ENCODE results near the gene SCN10A. TPM values are rescaled to one million over a fixed set of nuclear protein-coding genes. Genes with fewer than 3 reads are reported as not detected.

The SCN10A gene
- polyA plus RNA-seq, 4 donors: not detected

- no peak for DNase-seq (ENCODE audit: low read depth in 4 of 4, low spot score in 2 of 4)
These were observed 23.0 kb downstream of the SCN10A start for GRCh38 chr3:38792983-38793382.

DNA sequence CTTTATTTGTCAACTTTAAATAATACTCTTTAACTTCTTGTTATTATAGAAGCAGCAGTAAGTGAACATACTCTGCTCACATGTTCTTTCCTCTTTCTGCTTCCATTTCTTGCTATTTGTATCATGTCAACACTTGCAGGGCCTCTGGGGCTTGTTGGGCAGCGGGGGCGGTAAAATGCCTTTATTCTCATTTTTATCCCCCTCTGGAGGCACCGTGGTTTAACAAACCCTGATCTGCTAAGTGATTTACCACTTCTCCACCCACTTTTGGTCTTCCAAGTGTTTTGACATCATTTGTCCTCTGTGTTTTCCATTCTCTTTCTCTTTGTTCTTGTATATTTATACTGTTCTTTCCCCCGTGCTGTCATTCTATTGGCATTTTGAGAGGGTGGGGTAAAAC is 33.9 kb downstream of the SCN10A start:
- DNase-seq (ENCODE audit: low read depth in 4 of 4, low spot score in 2 of 4): no peak

DNA sequence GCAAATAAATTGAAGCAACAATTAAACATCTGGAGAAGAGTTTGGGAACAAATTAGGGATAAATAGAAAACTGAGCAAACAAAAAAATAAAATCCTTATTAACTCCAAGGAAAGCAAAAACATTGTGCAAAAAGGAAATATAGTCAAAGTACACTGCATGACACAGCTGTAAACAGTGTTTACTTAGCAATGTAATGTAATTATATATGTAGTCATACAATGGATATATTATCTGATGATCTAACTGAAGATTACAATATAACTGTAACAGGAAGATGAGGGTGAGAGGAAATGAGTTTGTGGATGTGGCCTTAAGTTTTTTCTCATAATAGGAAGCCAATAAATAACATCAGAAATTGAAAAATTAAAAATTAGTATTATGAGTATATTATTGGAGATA is 42.5 kb downstream of the SCN10A start:
- DNase-seq (ENCODE audit: low read depth in 4 of 4, low spot score in 2 of 4): no peak

DNA sequence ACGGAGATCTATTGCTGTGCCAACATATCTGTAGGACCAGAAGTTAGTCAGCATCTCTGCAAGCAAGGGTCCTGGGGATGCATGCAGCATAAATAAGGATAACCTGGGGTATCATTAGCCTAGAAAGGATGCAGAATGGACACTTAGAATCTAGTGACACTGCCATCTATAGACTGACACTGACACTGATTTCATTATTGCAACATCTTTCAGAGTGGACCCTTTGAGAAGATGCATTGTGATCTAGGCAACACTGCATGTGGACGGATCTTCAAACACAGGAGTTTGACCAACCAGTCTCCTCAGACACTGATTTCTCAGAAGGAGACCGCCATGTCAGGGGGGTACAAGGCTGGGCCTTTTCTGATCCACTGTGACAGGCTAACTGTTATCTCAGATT is 52.4 kb downstream of the SCN10A start:
- DNase-seq (ENCODE audit: low read depth in 4 of 4, low spot score in 2 of 4): no peak

- no peak for DNase-seq (ENCODE audit: low read depth in 4 of 4, low spot score in 2 of 4)
These were observed 57.5 kb downstream of the SCN10A start for GRCh38 chr3:38758557-38758956.

- DNase-seq (ENCODE audit: low read depth in 4 of 4, low spot score in 2 of 4): no peak
These were observed 58.3 kb downstream of the SCN10A start for GRCh38 chr3:38757721-38758120.

- no peak for DNase-seq (ENCODE audit: low read depth in 4 of 4, low spot score in 2 of 4)
These were observed 59.1 kb downstream of the SCN10A start for GRCh38 chr3:38756892-38757291.

DNA sequence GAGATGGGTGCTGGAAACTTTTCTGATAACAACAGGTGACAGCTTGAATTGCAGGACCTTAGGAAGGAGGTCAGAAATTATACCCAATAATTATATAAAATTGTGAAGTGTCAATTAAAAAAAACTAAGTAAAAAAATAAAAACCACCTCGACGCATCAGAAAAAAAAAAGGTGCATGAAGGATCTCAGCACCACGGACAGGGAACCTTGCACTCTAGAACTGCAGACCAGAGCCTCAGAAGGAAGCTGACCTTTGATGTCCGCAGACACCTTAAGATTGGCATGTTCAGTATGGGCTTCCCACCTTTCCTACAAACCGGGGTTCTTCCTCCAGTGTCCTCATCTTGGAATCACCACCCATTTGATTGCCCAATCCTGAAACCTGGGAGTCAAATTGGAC is 60.9 kb downstream of the SCN10A start:
- DNase-seq (ENCODE audit: low read depth in 4 of 4, low spot score in 2 of 4): no peak

DNA sequence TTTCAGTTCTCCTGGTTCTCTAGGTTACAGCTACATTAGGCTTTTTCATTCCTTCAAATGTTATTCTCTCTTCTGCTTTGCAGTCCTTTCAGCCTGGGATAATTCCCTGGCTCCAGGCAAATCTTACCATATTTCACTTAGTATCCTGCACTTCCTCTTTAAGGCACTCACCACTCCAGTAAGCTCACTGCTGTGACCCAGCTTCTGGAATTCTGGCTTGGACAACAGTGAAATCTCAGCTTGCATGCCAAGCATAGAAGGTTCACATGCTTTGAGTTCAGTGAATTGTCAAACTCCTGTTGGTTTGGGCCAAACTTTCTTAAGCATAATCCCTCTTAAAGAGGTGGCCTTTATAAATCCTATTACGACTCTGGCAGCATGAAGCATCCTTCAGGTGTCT is 69.4 kb downstream of the SCN10A start:
- no peak for DNase-seq (ENCODE audit: low read depth in 4 of 4, low spot score in 2 of 4)

DNA sequence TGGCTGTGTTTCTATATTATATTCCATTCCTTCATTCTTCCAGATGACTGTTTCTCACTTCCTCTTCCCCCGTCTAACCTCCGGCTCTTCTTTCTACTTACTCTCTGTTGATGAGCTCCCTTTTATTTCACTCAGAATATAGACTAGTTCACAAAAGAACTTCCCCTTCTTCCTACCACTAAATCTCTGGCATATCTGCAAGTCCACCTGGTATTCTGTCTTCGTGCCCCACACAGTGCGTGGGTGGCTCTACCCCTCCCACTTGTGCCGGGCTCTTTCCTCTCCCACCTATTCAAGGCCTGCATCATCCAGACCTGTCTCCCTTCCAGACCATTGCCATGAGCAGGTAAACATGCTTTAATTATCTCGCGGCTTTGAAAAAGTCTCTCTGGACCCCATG is 73.0 kb downstream of the SCN10A start:
- no peak for DNase-seq (ENCODE audit: low read depth in 4 of 4, low spot score in 2 of 4)

DNA sequence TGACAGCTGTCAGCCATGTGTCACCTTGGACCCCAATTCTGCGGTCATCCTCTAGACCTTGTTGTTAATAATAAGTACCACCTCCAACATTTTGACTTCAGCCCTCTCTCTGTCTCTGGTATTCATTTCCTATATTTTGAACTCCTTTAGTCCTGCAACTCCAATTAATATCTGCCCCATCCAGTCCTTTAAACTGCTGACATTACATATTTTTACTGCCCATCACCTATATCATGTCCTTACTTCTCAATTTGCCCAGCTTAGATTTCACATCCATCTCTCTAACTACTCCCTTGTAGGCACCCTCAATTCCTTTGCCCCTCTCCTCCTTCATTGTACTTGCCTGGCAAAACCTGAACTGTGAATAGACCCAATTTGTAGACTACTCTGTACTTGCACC is 73.5 kb downstream of the SCN10A start:
- DNase-seq (ENCODE audit: low read depth in 4 of 4, low spot score in 2 of 4): no peak

GRCh38 chr3:38740537-38740936 is 75.5 kb downstream of the SCN10A start:
- DNase-seq (ENCODE audit: low read depth in 4 of 4, low spot score in 2 of 4): no peak

GRCh38 chr3:38739931-38740330 is 76.1 kb downstream of the SCN10A start:
- DNase-seq (ENCODE audit: low read depth in 4 of 4, low spot score in 2 of 4): no peak

DNA sequence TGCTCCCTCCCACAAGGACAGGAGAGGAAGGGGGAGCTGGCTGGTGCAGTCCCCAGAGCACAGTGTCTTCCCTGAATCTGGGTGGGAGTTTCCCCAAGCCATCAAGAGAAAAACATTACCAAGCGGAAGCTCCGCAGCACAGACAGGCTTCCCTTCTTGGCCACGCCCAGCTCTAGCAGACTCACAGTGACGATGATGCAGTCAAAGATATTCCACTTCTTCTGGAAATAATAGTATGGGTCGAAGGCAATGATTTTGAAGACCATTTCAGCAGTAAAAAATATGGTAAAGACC is 76.7 kb downstream of the SCN10A start:
- no peak for DNase-seq (ENCODE audit: low read depth in 4 of 4, low spot score in 2 of 4)

DNA sequence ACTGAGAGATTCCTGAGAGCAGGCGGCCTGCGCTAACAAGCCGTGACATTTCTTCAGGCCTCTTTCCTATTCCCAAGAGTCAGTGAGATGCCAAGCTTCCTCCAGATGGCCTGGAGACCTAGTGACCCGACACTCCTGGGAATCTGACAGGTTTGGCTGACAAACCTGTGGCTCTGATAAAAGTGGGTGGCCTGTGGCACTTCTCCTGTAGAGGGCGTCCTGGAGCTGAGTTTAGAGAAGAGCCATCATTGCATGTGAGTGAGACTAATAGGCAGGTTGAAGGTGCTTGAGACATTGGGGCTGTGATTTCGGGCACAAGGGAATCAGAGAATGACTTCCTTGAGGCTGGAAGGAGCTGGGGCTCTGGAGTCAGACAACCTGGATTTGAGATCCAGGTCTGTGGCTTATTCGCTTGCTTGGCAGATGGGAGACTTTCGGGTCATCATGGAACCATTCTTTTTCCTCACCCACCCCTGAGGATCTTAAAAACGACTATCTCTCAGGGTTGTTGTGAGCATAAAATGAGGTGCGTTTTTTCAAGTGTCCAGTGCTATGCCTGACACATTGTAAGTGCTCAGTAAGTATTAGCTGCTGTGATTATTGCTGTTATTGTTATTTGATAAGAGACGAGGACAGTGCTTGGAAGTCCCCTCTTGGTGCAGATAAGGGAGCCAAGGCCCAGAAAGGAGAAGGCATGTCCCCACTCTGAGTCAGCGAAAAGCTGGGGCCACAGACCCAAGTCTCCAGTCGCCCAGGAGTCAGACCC is 77.2 kb downstream of the SCN10A start:
- DNase-seq (ENCODE audit: low read depth in 4 of 4, low spot score in 2 of 4): peak in 1 of 4 donors; percentile 3

- DNase-seq (ENCODE audit: low read depth in 4 of 4, low spot score in 2 of 4): no peak
These were observed 84.5 kb downstream of the SCN10A start for GRCh38 chr3:38731522-38731921.

DNA sequence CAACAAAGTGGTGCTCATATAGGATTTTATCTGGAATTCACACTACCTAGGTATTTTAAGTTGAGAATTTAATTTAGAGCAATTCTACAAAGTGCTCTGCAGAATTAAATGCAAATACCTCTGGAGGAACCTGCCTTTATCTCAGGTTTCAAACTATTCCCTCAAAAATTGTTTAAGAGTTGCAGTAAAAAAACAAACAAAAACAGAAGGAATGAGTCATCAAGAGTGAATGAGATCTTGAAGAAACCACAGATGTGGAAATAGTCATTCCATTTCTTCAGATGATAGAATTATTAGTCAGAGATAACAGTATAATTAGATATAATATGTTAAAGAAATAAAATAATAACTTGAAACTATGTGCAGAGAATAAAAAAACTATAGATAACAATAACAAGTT is 85.7 kb downstream of the SCN10A start:
- no peak for DNase-seq (ENCODE audit: low read depth in 4 of 4, low spot score in 2 of 4)

DNA sequence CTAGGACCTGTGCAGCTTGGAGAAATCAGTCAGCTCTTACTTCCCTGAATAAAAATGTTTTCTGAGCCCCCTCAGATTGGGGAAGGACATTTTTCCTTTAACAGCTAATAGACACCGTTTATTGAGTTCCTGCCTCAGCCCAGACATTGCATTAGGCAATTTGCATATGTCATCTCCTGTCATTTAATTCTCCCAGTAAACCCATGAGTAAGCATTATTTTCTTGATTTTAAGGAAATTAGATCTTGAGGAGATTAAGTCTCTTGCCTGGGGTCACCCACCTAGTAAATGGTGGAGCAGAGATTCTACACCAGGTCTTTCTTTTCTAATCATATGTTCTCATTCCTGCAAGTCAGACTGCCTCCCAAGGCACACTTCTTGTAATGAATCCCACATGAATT is 88.0 kb downstream of the SCN10A start:
- no peak for DNase-seq (ENCODE audit: low read depth in 4 of 4, low spot score in 2 of 4)

GRCh38 chr3:38726751-38727150 is 89.3 kb downstream of the SCN10A start:
- DNase-seq (ENCODE audit: low read depth in 4 of 4, low spot score in 2 of 4): no peak

DNA sequence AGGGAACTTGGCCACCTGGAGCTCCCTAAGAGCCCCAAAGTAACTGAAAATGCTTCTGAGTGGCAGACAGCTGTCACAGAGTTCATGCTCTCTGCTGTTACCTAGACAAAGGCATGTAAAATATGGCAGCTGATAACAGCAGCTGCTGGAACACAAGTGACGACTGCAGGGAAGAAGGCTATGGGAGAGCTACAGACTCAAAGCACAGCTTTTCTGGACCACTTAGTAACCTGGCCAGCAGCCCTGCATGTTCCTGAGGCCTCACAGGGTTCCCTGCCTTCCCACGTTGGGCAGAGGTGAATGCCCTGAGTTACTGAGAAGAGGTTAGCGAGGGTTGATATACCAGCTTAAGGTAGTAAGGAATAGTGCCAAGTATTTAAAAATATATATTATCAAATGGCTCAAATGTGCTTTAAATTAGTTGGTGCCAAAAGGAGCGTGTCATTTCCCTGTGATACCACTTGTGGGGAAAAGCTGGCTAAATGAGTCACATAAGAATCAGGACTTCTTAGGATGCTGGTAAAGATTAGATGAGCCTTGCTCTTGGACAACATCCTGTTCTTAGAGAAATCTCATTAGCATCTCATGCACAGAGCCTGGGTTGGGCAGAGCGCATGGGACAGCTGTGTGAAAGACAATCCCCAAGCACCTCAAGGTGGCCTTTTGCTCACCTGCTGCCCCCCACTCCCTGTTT is 90.1 kb downstream of the SCN10A start:
- DNase-seq (ENCODE audit: low read depth in 4 of 4, low spot score in 2 of 4): no peak

DNA sequence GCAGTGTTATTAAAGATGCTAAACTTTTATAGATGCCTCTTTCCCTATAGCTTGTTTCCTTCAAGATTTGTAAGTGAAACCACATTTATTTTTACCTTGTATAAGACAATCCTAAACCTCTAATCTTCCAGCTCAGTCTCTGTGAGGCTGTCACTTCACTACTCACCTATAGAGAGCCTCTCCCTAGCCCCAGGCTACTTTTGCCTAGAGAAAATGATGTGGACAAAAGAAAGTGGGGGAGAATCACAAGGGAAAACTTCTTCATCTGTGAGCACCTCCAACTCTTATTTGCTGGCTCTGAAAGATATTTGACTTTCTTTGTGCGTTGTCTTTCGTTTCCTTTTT is 91.7 kb downstream of the SCN10A start:
- no peak for DNase-seq (ENCODE audit: low read depth in 4 of 4, low spot score in 2 of 4)

GRCh38 chr3:38723569-38724391 is 92.2 kb downstream of the SCN10A start:
- DNase-seq (ENCODE audit: low read depth in 4 of 4, low spot score in 2 of 4): no peak
